HCT116 (cell line): ENCODE results near the gene SLC35F1. TPM values are rescaled to one million over a fixed set of nuclear protein-coding genes. Genes with fewer than 3 reads are reported as not detected.

Source experiments
- ATAC-seq: fragments of 200-7000 bp; cut with Tn5 transposase; 2 replicates; pipeline ENCODE4 v1.9.1; 2020; ENCODE audit warnings: mild to moderate bottlenecking, moderate library complexity
- BruUV-seq: library from RNA; stranded (reverse); fragments of 400-500 nt; replicated peaks from 2 replicates; lab custom pipeline; 2021; lab: Mats Ljungman, UMichigan
- CTCF ChIA-PET: fragments of 300-600 bp; sonication (Branson Sonifier 250); formaldehyde crosslinking; loops from one replicate; lab custom pipeline; 2021; ENCODE audit warnings: antibody characterized with exemption; lab: Charles Lee
- POLR2A ChIA-PET: fragments of 300-600, 350-600 bp; sonication (Branson Sonifier 250); formaldehyde crosslinking; loops from one replicate; lab custom pipeline; 2021; ENCODE audit warnings: antibody characterized with exemption; lab: Charles Lee
- RAD21 ChIA-PET, 2 experiments: fragments of 300-600 bp; sonication (Branson Sonifier 250); formaldehyde crosslinking; loops; one replicate each; lab custom pipeline; 2023; ENCODE audit warnings: low total read pairs in 2 of 2; ENCODE audit not compliant: uncharacterized antibody in 2 of 2, unreplicated experiment in 2 of 2, low non-redundant PET in 1 of 2; lab: Charles Lee
- DNase-seq: peaks from one replicate; pipeline ENCODE4 v3.0.0-alpha.2; 2010; ENCODE audit warnings: low read depth, low spot score
- H2AFZ ChIP-seq: fragments of 200-600 bp; shearing (Covaris generic), sonication (generic); 2 replicates; pipeline ENCODE4 v1.6.1; 2017; ENCODE audit warnings: low read depth, mixed run types, mixed read lengths, antibody characterized with exemption, low read length; ENCODE audit not compliant: poor library complexity, severe bottlenecking
- H3K27ac ChIP-seq: 2 replicates; pipeline ENCODE4 v1.5.1; 2012; ENCODE audit warnings: low read depth, low read length
- H3K27me3 ChIP-seq: fragments of 200-600 bp; sonication (generic); 2 replicates; pipeline ENCODE4 v1.6.1; 2016; ENCODE audit warnings: mixed run types, low read length, mixed read lengths; ENCODE audit not compliant: insufficient read depth
- H3K36me3 ChIP-seq, 2 experiments: fragments of 200-500 bp in 1 of 2; fragments of 200-600 bp in 1 of 2; sonication (Bioruptor generic) in 1 of 2; sonication (generic) in 1 of 2; 2 replicates each; pipeline versions ENCODE4 v1.5.1 to v1.6.1; 2014 to 2016; ENCODE audit warnings: low read length in 2 of 2, inconsistent platforms in 1 of 2, mixed read lengths in 1 of 2, mixed run types in 1 of 2; ENCODE audit not compliant: insufficient read depth in 2 of 2, control insufficient read depth in 1 of 2
- H3K4me1 ChIP-seq, 2 experiments: fragments of 200-600 bp in 1 of 2; sonication (generic) in 1 of 2; 2 replicates each; pipeline versions ENCODE4 v1.5.1 to v1.6.1; 2012 to 2017; ENCODE audit warnings: low read length in 2 of 2, inconsistent platforms in 1 of 2, mild to moderate bottlenecking in 1 of 2, mixed read lengths in 1 of 2, mixed run types in 1 of 2, moderate library complexity in 1 of 2; ENCODE audit not compliant: insufficient read depth in 2 of 2, control insufficient read depth in 1 of 2
- H3K4me2 ChIP-seq: fragments of 200-600 bp; sonication (generic); 2 replicates; pipeline ENCODE4 v1.6.1; 2017; ENCODE audit warnings: mixed run types, low read length, mixed read lengths
- H3K4me3 ChIP-seq, 2 experiments: fragments of 200-600 bp in 1 of 2; sonication (generic) in 1 of 2; replicated peaks in 1 of 2; 2 replicates each; pipeline ENCODE4 v1.5.1; 2011 to 2016; ENCODE audit warnings: low read length in 2 of 2, control low read depth in 1 of 2, low read depth in 1 of 2, mild to moderate bottlenecking in 1 of 2, mixed read lengths in 1 of 2, mixed run types in 1 of 2
- H3K79me2 ChIP-seq: fragments of 200-600 bp; sonication (generic); 2 replicates; pipeline ENCODE4 v1.6.1; 2017; ENCODE audit warnings: mild to moderate bottlenecking, mixed run types, low read length, moderate library complexity, mixed read lengths; ENCODE audit not compliant: insufficient read depth
- H3K9ac ChIP-seq: fragments of 200-600 bp; sonication (generic); 2 replicates; pipeline ENCODE4 v1.6.1; 2016; ENCODE audit warnings: low read length, mixed read lengths
- H3K9me2 ChIP-seq: fragments of 200-600 bp; sonication (generic), shearing (Covaris generic); 2 replicates; pipeline ENCODE4 v1.6.1; 2017; ENCODE audit warnings: mixed run types, mild to moderate bottlenecking, moderate library complexity; ENCODE audit not compliant: insufficient read depth
- H3K9me3 ChIP-seq, 2 experiments: fragments of 200-500 bp in 1 of 2; fragments of 200-600 bp in 1 of 2; sonication (Bioruptor generic) in 1 of 2; sonication (generic) in 1 of 2; 2 replicates each; pipeline ENCODE4 v1.6.1; 2014 to 2017; ENCODE audit warnings: low read length in 2 of 2, mixed read lengths in 2 of 2, inconsistent platforms in 1 of 2, low read depth in 1 of 2, mild to moderate bottlenecking in 1 of 2, mixed run types in 1 of 2, moderate library complexity in 1 of 2; ENCODE audit not compliant: control insufficient read depth in 1 of 2, insufficient read depth in 1 of 2
- H4K20me1 ChIP-seq: fragments of 200-600 bp; sonication (generic), shearing (Covaris generic); 2 replicates; pipeline ENCODE4 v1.6.1; 2017; ENCODE audit warnings: mixed run types, mild to moderate bottlenecking, moderate library complexity; ENCODE audit not compliant: insufficient read depth
- CTCF ChIP-seq, 3 experiments: fragments of 200-600 bp in 1 of 3; sonication (generic) in 1 of 3; IDR thresholded peaks in 2 of 3; conservative IDR thresholded peaks in 1 of 3; 2 replicates each; pipeline ENCODE4 v1.5.1; 2012 to 2017; ENCODE audit warnings: low read depth in 2 of 3, low read length in 2 of 3, antibody characterized with exemption in 1 of 3, borderline replicate concordance in 1 of 3, control low read depth in 1 of 3, mild to moderate bottlenecking in 1 of 3, mixed read lengths in 1 of 3, mixed run types in 1 of 3, moderate library complexity in 1 of 3; ENCODE audit not compliant: insufficient read depth in 1 of 3
- EGR1 ChIP-seq: IDR thresholded peaks from 2 replicates; pipeline ENCODE4 v1.6.1; 2012; ENCODE audit warnings: low read depth
- POLR2AphosphoS5 ChIP-seq: IDR thresholded peaks from 2 replicates; pipeline ENCODE4 v1.6.1; 2011; ENCODE audit warnings: mild to moderate bottlenecking, low read depth, low read length, moderate library complexity
- SP1 ChIP-seq: IDR thresholded peaks from 2 replicates; pipeline ENCODE4 v1.6.1; 2012; ENCODE audit warnings: low read depth
- TCF7L2 ChIP-seq: IDR thresholded peaks from 2 replicates; pipeline ENCODE4 v1.7.0; 2011; ENCODE audit warnings: borderline replicate concordance, inconsistent platforms; ENCODE audit not compliant: insufficient read depth, insufficient read length; ENCODE audit errors: extremely low read depth
- YY1 ChIP-seq: IDR thresholded peaks from 2 replicates; pipeline ENCODE4 v1.6.1; 2011; ENCODE audit warnings: low read length, low read depth, moderate library complexity, mild to moderate bottlenecking; ENCODE audit not compliant: insufficient replicate concordance; ENCODE audit errors: extremely low read depth
- intact Hi-C: fragments of 100-400 bp; cut with micrococcal nuclease; formaldehyde crosslinking; loops from 2 replicates; pipeline ENCODE4 v1.10.0; 2022
- total RNA-seq: library from RNA; stranded (reverse); gene quantifications from one replicate; pipeline ENCODE4 v1.2.1, GENCODE V29; 2021; ENCODE audit not compliant: unreplicated experiment

Gene SLC35F1
- total RNA-seq, 1 experiment from 2014 or later, result 0.07 TPM

DNA sequence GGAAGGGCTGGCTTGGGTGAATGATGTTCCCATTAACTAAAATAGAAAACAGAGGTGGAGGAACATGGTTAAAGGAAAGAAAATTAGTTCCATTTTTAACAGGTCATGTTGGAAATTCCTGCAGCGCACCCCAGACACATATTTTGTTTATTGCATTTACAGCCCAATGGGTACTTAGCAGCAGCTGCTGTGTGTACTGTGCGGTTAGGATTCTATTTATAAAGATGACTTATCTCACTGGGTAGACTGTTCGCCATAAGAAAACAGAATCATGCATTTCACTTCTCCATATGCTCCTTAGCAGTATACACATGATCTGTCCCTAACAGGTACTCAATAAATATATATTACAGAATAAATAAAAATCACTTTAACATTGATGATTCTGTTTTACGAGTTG, 135.8 kb downstream of the SLC35F1 start (continued):
- TF ChIP-seq YY1, result no peak
- no peak for TF ChIP-seq EGR1
- no peak for TF ChIP-seq CTCF (IDR thresholded peaks at IDR 0.05 in 2 of 3, conservative IDR thresholded peaks at IDR 0.05 in 1 of 3; ENCODE audit: borderline replicate concordance in 1 of 3, insufficient read depth in 1 of 3, low read depth in 2 of 3, low read length in 2 of 3)
- no peak for TF ChIP-seq TCF7L2

DNA sequence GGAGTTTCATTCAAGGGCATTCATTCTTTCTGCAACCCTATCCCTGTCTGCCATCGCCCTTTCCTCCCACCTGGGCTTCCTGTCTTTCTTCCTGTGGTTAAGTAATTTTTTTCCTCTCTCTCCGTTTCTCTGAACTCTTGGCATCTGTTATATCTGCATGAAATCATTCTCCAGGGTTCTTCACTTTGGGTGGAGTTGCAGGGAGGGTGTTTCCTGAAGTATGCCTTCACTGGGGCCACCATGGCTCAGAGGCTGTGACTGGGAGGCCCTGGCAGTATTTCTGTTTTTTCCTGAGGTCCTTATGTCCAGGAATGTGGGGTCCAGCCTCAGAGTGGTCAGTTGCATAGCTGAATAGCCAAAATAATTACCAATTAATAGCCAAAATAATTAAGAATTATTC, 137.2 kb downstream of the SLC35F1 start:
- intact Hi-C loops, result no loop called here
- Histone ChIP-seq H3K9ac (no peak overlapping the region), H3K27ac (no peak overlapping the region), H3K9me3 (no peaks in the 10 kb centered on the region), H4K20me1 (no peaks in the 10 kb centered on the region), H3K4me1 (no peaks in the 10 kb centered on the region)
- no TSS peak for BruUV-seq
- no peak for ATAC-seq
- POLR2A ChIA-PET, result no interaction called here
- no peak for TF ChIP-seq POLR2AphosphoS5
- TF ChIP-seq, all 23 proteins: peak for 0
- Histone ChIP-seq H2AFZ (no peak overlapping the region), H3K4me2 (no peak overlapping the region), H3K36me3 (no peaks in the 10 kb centered on the region), H3K9me2 (no peaks in the 10 kb centered on the region), H3K79me2 (no peaks in the 10 kb centered on the region), H3K4me3 (no peak overlapping the region), H3K27me3 (no peaks in the 10 kb centered on the region)
- ChIA-PET RAD21 (no interaction called here), CTCF (no interaction called here)
- no peak for DNase-seq

DNA sequence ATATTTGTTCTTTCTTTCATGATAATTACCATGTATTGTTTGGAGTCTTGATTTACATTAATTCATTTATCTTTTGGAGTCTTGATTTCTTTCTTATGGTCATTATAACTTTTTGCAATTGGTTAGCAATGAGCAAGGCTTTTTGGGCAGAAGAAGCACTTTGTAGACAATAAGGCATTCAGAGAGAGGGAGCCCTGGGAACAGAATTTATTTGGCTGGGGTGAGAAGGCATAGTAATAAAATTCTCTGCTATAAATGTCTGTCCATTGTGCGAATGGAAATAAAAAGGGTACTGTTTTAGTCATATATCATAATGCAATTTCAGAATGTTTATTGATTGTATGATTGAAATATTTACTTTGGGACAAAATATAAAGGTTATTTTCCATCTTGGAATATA, 147.0 kb downstream of the SLC35F1 start:
- intact Hi-C loops, result no loop called here
- Histone ChIP-seq H2AFZ (no peak overlapping the region), H3K79me2 (no peaks in the 10 kb centered on the region), H3K9me2 (no peaks in the 10 kb centered on the region), H3K36me3 (no peaks in the 10 kb centered on the region), H3K9me3 (no peaks in the 10 kb centered on the region), H3K4me2 (no peak overlapping the region), H3K27me3 (no peaks in the 10 kb centered on the region; the same call in 1 of the 2 replicates), H3K27ac (no peak overlapping the region), H4K20me1 (no peaks in the 10 kb centered on the region), H3K4me1 (no peaks in the 10 kb centered on the region), H3K9ac (no peak overlapping the region), H3K4me3 (no peak overlapping the region)
- RAD21 ChIA-PET, result no interaction called here
- DNase-seq (no peak), ATAC-seq (no peak)
- CTCF ChIA-PET, result no interaction called here
- TF ChIP-seq SP1, result no peak
- no TSS peak for BruUV-seq
- POLR2A ChIA-PET, result no interaction called here
